Nephron progenitor cell (in vitro differentiated cells): ENCODE measurements around the gene SLC20A1.
A peak's percentile ranks its signal among the peaks of the same experiment; 100 is the strongest.

ENCODE experiments used
- DNase-seq: peaks from one replicate; pipeline ENCODE4 v3.0.0; 2021
- H3K27ac Mint-ChIP-seq: 2 replicates; pipeline ENCODE4 v1.8.0; 2021; ENCODE audit warnings: mild to moderate bottlenecking, moderate library complexity, mixed read lengths
- H3K27me3 Mint-ChIP-seq: 2 replicates; pipeline ENCODE4 v1.8.0; 2021; ENCODE audit warnings: mild to moderate bottlenecking, low read depth, mixed read lengths; ENCODE audit not compliant: poor library complexity
- H3K36me3 Mint-ChIP-seq: 2 replicates; pipeline ENCODE4 v1.8.0; 2021; ENCODE audit warnings: low read depth, mixed read lengths
- H3K4me1 Mint-ChIP-seq: 2 replicates; pipeline ENCODE4 v1.8.0; 2021; ENCODE audit warnings: mixed read lengths
- H3K4me3 Mint-ChIP-seq: 2 replicates; pipeline ENCODE4 v1.8.0; 2021; ENCODE audit warnings: mild to moderate bottlenecking, moderate library complexity, mixed read lengths
- H3K9me3 Mint-ChIP-seq: 2 replicates; pipeline ENCODE4 v1.8.0; 2021; ENCODE audit warnings: mild to moderate bottlenecking, moderate library complexity, mixed read lengths
- TF ChIP-seq, protein P1 (sequence below): fragments of 200-600 bp; sonication (generic); IDR thresholded peaks from 2 replicates; pipeline ENCODE4 v1.5.0; 2021; ENCODE audit warnings: antibody characterized with exemption

Gene SLC20A1

DNA sequence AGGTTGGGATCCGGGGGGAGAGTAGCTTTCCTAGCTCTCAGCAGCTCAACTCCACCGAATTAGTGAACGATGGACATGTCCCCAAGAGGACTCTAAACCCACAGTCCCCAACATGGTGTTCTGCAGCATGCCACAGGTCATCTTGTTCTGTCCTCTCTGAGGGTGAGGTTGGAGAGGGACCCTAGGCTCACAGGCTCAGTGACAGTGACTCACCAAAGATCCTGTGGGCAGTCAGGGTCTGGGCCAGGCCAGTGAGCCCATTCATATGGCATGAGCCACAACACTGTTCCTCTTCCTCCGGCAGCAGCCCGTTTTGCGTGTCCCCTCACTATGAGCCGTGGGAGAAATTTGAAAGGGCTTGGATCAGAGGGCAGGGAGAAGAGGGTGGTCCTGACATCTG, 2.8 kb upstream of the SLC20A1 start:
- H3K27ac Mint-ChIP-seq = no peak overlapping the region
- TF ChIP-seq, protein P1, sequence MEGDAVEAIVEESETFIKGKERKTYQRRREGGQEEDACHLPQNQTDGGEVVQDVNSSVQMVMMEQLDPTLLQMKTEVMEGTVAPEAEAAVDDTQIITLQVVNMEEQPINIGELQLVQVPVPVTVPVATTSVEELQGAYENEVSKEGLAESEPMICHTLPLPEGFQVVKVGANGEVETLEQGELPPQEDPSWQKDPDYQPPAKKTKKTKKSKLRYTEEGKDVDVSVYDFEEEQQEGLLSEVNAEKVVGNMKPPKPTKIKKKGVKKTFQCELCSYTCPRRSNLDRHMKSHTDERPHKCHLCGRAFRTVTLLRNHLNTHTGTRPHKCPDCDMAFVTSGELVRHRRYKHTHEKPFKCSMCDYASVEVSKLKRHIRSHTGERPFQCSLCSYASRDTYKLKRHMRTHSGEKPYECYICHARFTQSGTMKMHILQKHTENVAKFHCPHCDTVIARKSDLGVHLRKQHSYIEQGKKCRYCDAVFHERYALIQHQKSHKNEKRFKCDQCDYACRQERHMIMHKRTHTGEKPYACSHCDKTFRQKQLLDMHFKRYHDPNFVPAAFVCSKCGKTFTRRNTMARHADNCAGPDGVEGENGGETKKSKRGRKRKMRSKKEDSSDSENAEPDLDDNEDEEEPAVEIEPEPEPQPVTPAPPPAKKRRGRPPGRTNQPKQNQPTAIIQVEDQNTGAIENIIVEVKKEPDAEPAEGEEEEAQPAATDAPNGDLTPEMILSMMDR = no peak
- H3K4me1 Mint-ChIP-seq = peaks cover 30% of the 10 kb centered on the region
- H3K9me3 Mint-ChIP-seq = no peaks in the 10 kb centered on the region
- H3K36me3 Mint-ChIP-seq = peaks cover 5% of the 10 kb centered on the region
- no peak overlapping the region for H3K4me3 Mint-ChIP-seq
- no peak for DNase-seq
- peaks cover 11% of the 10 kb centered on the region for H3K27me3 Mint-ChIP-seq

DNA sequence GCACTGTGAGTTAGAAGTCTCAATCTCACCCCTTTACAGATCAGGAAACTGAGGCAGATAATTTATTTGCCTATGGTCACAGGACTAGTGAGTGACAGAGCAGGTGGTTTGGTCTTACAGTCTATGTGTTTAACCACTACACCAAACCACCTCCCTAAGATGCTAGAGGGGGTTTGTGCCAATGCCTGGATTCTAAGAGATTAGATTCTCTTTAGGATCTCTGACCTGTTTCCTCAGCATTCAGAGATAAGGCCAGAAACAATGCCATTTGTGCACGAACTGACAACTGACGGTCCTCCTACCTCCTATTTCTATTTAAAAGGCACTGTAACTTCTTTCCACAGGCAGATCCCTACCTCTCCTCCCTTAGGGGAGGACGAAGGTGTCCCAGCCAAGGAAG, 2.3 kb upstream of the SLC20A1 start:
- Mint-ChIP-seq H3K36me3 (peaks cover 9% of the 10 kb centered on the region), H3K9me3 (no peaks in the 10 kb centered on the region), H3K4me1 (peaks cover 35% of the 10 kb centered on the region), H3K4me3 (no peak overlapping the region), H3K27ac (no peak overlapping the region), H3K27me3 (peaks cover 11% of the 10 kb centered on the region)
- TF ChIP-seq, protein P1 = no peak
- DNase-seq = no peak

DNA sequence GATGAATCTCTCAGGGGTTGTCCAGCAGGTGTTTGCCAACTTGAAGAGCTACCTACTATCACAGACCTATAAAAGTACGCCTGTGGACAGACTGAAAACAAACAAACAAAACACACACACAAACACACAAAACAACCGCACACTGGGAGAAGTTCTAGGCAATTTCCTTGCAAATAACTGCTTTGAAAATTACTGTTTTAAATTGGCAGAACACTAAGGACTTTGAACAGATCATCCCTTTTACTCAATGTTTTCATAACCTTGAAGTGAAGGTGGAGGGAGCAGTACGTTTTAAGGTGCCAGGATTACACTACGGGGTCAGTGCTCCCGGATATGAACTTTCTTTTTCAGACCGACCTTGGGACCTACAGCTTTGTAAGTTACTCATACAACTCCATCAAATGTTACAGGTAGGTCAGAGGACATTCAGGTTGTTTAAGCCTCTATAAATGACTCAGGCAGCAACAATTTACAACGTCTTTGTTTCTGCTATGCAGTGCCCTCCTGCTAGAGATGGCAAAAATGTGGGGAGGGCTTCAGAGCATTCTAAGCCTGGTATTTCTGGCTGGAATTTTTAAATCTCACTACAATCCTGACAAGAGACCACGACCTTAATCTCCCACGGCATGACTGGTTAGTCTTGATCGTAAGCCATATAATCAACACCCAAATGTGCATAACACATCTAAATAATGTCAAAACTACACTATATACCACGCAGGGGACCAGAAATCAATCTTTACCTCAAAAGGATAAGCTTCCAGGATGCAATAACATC, 1.4 kb upstream of the SLC20A1 start:
- DNase-seq = no peak
- peaks cover 17% of the 10 kb centered on the region for H3K36me3 Mint-ChIP-seq
- H3K4me3 Mint-ChIP-seq = peak overlapping the region; percentile 86
- H3K9me3 Mint-ChIP-seq = no peaks in the 10 kb centered on the region
- no peak overlapping the region for H3K27ac Mint-ChIP-seq
- TF ChIP-seq, protein P1 = no peak
- H3K4me1 Mint-ChIP-seq = peaks cover 44% of the 10 kb centered on the region
- H3K27me3 Mint-ChIP-seq = peaks cover 11% of the 10 kb centered on the region

DNA sequence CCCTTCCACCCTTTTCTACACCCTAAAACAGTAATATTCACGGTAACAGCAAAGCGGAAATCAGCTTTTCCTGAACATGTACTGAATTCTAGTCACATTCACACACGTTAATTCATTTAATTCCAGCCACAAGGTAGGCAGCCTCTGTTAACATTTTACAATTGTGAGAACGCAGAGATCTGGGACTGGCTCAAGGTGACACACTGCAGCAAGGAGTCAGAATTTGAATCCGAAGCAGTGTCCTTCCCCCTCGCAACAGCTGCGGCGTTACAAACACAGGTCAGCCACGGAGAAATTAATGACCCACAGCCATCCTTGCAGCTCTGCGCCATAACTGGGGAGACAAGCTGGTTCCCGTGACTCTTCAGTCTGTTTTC, 818 bp upstream of the SLC20A1 start:
- Mint-ChIP-seq H3K4me3 (peak overlapping the region; percentile 86), H3K36me3 (peaks cover 23% of the 10 kb centered on the region), H3K9me3 (no peaks in the 10 kb centered on the region), H3K27ac (no peak overlapping the region), H3K27me3 (peaks cover 11% of the 10 kb centered on the region), H3K4me1 (peaks cover 45% of the 10 kb centered on the region)
- TF ChIP-seq, protein P1 = no peak
- no peak for DNase-seq

DNA sequence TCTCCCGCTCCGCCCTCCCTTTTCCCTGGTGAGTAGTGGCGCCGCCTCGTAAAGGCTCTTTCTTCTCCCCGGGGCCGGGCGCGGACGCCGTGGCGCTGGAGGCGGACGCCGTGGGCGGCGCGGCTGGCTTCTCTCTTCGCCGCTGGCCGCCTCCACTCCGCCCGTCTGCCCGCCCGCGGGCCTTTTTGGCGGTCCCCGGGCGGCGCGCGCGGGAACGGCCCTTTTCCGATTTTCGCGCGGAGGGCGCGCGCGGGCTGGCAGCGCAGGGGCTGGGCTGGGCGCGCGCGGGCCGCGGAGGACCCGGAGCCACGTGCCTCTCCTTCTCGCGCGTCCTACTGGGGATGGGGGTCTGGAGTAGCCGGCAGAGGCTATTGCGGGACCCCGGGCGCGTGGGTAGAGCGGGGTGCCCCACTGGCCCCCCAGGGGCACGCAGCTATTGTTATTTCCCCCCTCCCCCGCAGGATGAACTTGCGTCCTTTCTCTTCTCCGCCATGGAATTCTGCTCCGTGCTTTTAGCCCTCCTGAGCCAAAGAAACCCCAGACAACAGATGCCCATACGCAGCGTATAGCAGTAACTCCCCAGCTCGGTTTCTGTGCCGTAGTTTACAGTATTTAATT, 472 bp downstream of the SLC20A1 start:
- TF ChIP-seq, protein P1 = no peak
- peak overlapping the region; percentile 89 for H3K4me3 Mint-ChIP-seq
- no peaks in the 10 kb centered on the region for H3K9me3 Mint-ChIP-seq
- DNase-seq = no peak
- H3K27ac Mint-ChIP-seq = no peak overlapping the region
- peaks cover 8% of the 10 kb centered on the region for H3K27me3 Mint-ChIP-seq
- H3K4me1 Mint-ChIP-seq = peaks cover 45% of the 10 kb centered on the region
- peaks cover 32% of the 10 kb centered on the region for H3K36me3 Mint-ChIP-seq
